SK-N-SH treated with all-trans-retinoic acid at 6 μM for 48 hours (cell line): Measurements from ENCODE around the gene ABCD2.
"Not testable (repeated sequence)": the region's sequence is repeated elsewhere in the genome, so short reads cannot be mapped to it uniquely, and the experiment has no call there.

ENCODE experiments used
- ATAC-seq: fragments of 200-7000 bp; cut with Tn5 transposase; 3 replicates; pipeline ENCODE4 v1.9.1; 2020; ENCODE audit warnings: mild to moderate bottlenecking, moderate library complexity
- ARNTL ChIP-seq: fragments of 450-650 bp; formaldehyde crosslinking; IDR thresholded peaks from 2 replicates; pipeline ENCODE4 v1.5.0; 2020; ENCODE audit warnings: low read depth, mild to moderate bottlenecking, moderate library complexity, borderline replicate concordance
- BACH2 ChIP-seq: fragments of 250-450 bp; sonication (Bioruptor Pico); IDR thresholded peaks from 2 replicates; pipeline ENCODE4 v1.9.0; 2021; ENCODE audit warnings: mild to moderate bottlenecking, borderline replicate concordance
- CREB5 ChIP-seq: fragments of 250-450 bp; sonication (Bioruptor Pico); IDR thresholded peaks from 2 replicates; pipeline ENCODE4 v1.5.1; 2020; ENCODE audit warnings: low read depth, mild to moderate bottlenecking, moderate library complexity
- CSDC2 ChIP-seq: fragments of 250-450 bp; sonication (Bioruptor Pico); IDR thresholded peaks from 2 replicates; pipeline ENCODE4 v1.5.0; 2020; ENCODE audit warnings: mild to moderate bottlenecking, moderate library complexity
- CSRNP3 ChIP-seq: fragments of 250-450 bp; sonication (Bioruptor Pico); IDR thresholded peaks from 2 replicates; pipeline ENCODE4 v1.5.1; 2021; ENCODE audit warnings: mild to moderate bottlenecking, moderate library complexity
- ESRRG ChIP-seq: fragments of 250-450 bp; sonication (Bioruptor Pico); IDR thresholded peaks from 2 replicates; pipeline ENCODE4 v1.6.1; 2021; ENCODE audit warnings: mild to moderate bottlenecking
- OSR1 ChIP-seq: fragments of 250-450 bp; sonication (Bioruptor Pico); IDR thresholded peaks from 2 replicates; pipeline ENCODE4 v1.8.0; 2022; ENCODE audit warnings: moderate library complexity, mild to moderate bottlenecking, inconsistent platforms
- PATZ1 ChIP-seq: fragments of 250-450 bp; sonication (Bioruptor Pico); IDR thresholded peaks from 2 replicates; pipeline ENCODE4 v1.8.0; 2020; ENCODE audit warnings: mild to moderate bottlenecking, moderate library complexity, borderline replicate concordance
- POU6F1 ChIP-seq: fragments of 250-450 bp; sonication (Bioruptor Pico); IDR thresholded peaks from 2 replicates; pipeline ENCODE4 v1.8.0; 2021; ENCODE audit warnings: low read depth, mild to moderate bottlenecking, moderate library complexity, borderline replicate concordance
- PPARA ChIP-seq: fragments of 250-450 bp; sonication (Bioruptor Pico); IDR thresholded peaks from 2 replicates; pipeline ENCODE4 v1.5.0; 2020; ENCODE audit warnings: mild to moderate bottlenecking, borderline replicate concordance
- RARB ChIP-seq: fragments of 250-450 bp; sonication (Bioruptor Pico); IDR thresholded peaks from 2 replicates; pipeline ENCODE4 v1.8.0; 2021; ENCODE audit warnings: mild to moderate bottlenecking, moderate library complexity
- SNAI2 ChIP-seq: fragments of 250-450 bp; sonication (Bioruptor Pico); IDR thresholded peaks from 2 replicates; pipeline ENCODE4 v1.5.0; 2020; ENCODE audit warnings: mild to moderate bottlenecking, moderate library complexity
- TOX ChIP-seq: fragments of 250-450 bp; sonication (Bioruptor Pico); IDR thresholded peaks from 2 replicates; pipeline ENCODE4 v1.8.0; 2021; ENCODE audit warnings: mild to moderate bottlenecking, moderate library complexity, borderline replicate concordance
- TSHZ2 ChIP-seq: fragments of 250-450 bp; sonication (Bioruptor Pico); IDR thresholded peaks from 2 replicates; pipeline ENCODE4 v1.5.0; 2020; ENCODE audit warnings: mild to moderate bottlenecking, moderate library complexity
- ZC3H10 ChIP-seq: fragments of 250-450 bp; sonication (Bioruptor Pico); IDR thresholded peaks from 2 replicates; pipeline ENCODE4 v1.5.1; 2021; ENCODE audit warnings: mild to moderate bottlenecking, moderate library complexity
- ZFP3 ChIP-seq: fragments of 250-450 bp; sonication (Bioruptor Pico); IDR thresholded peaks from 2 replicates; pipeline ENCODE4 v1.5.0; 2020; ENCODE audit warnings: mild to moderate bottlenecking, moderate library complexity
- ZFP30 ChIP-seq: fragments of 450-650 bp; formaldehyde crosslinking; IDR thresholded peaks from 2 replicates; pipeline ENCODE4 v1.5.0; 2022; ENCODE audit warnings: mild to moderate bottlenecking, moderate library complexity
- ZNF70 ChIP-seq: fragments of 450-650 bp; formaldehyde crosslinking; IDR thresholded peaks from 2 replicates; pipeline ENCODE4 v1.5.0; 2020; ENCODE audit warnings: mild to moderate bottlenecking, moderate library complexity
- ZNF8 ChIP-seq: fragments of 450-650 bp; formaldehyde crosslinking; IDR thresholded peaks from 2 replicates; pipeline ENCODE4 v1.5.0; 2020; ENCODE audit warnings: mild to moderate bottlenecking, moderate library complexity

ABCD2 gene

GRCh38 chr12:39605501-39605900 is 14.1 kb downstream of the ABCD2 start (continued):
- no peak for TF ChIP-seq OSR1 (CRISPR knock-in tag)

GRCh38 chr12:39603065-39603464 is 16.5 kb downstream of the ABCD2 start:
- no peak for ATAC-seq
- no peak for TF ChIP-seq ZFP3
- TF ChIP-seq TOX = no peak
- no peak for TF ChIP-seq ZC3H10 (CRISPR knock-in tag)
- TF ChIP-seq TSHZ2 = no peak
- TF ChIP-seq ZNF8 (CRISPR knock-in tag) = no peak
- no peak for TF ChIP-seq CREB5
- TF ChIP-seq POU6F1 (CRISPR knock-in tag) = no peak
- no peak for TF ChIP-seq CSDC2 (CRISPR knock-in tag)
- TF ChIP-seq RARB (CRISPR knock-in tag) = no peak
- no peak for TF ChIP-seq BACH2 (CRISPR knock-in tag)
- no peak for TF ChIP-seq SNAI2
- TF ChIP-seq PPARA (CRISPR knock-in tag) = no peak
- TF ChIP-seq ARNTL (CRISPR knock-in tag) = no peak
- TF ChIP-seq CSRNP3 (CRISPR knock-in tag) = no peak

GRCh38 chr12:39601951-39602350 is 17.7 kb downstream of the ABCD2 start:
- ATAC-seq = not testable (repeated sequence)

- TF ChIP-seq ESRRG (no peak), CSRNP3 (CRISPR knock-in tag) (no peak), ZFP3 (no peak), RARB (CRISPR knock-in tag) (no peak), ZNF70 (CRISPR knock-in tag) (no peak), ZC3H10 (CRISPR knock-in tag) (no peak), CREB5 (no peak), ZFP30 (CRISPR knock-in tag) (no peak), PPARA (CRISPR knock-in tag) (no peak), BACH2 (CRISPR knock-in tag) (no peak), PATZ1 (CRISPR knock-in tag) (no peak), TOX (no peak)
- no peak for ATAC-seq
Measured at GRCh38 chr12:39595928-39596327, 23.7 kb downstream of the ABCD2 start.
